Stimulated activated CD4-positive, alpha-beta T cell treated with anti-CD3 and anti-CD28 coated beads, Interleukin-1b, Interleukin-23, amount 100 ng/mL, for 48 hours (primary cell): ENCODE results near the gene APOA1.
"Not testable (repeated sequence)": the region's sequence is repeated elsewhere in the genome, so short reads cannot be mapped to it uniquely, and the experiment has no call there.

Experiments used
- DNase-seq: peaks from one replicate; pipeline ENCODE4 v3.0.0-alpha.2; 2020

The APOA1 gene

GRCh38 chr11:116857316-116857715 is 19.9 kb upstream of the APOA1 start:
- DNase-seq = no peak

DNA sequence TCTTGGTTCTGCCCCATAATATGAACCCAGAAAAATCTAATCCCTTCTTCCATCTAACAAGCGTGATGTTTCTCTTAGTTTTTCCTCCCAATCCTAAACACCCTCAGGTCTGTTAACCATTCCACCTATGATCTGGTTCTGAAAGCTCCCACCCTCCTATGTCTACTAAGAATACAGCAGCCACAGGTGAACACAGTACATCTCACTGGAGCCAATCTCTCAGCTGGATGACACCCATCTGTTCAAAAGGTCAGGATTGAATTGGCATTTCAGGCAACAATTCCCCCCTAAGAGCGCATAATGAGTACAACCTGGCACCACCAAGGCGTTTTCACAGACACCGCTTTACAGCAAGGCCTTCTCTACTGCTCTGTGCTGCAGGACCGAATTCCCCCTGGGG is 19.0 kb upstream of the APOA1 start:
- DNase-seq = no peak

- DNase-seq = no peak
These were observed 18.0 kb upstream of the APOA1 start for GRCh38 chr11:116855413-116855812.

GRCh38 chr11:116853461-116854073 is 16.1 kb upstream of the APOA1 start:
- DNase-seq = peak; percentile 70

DNA sequence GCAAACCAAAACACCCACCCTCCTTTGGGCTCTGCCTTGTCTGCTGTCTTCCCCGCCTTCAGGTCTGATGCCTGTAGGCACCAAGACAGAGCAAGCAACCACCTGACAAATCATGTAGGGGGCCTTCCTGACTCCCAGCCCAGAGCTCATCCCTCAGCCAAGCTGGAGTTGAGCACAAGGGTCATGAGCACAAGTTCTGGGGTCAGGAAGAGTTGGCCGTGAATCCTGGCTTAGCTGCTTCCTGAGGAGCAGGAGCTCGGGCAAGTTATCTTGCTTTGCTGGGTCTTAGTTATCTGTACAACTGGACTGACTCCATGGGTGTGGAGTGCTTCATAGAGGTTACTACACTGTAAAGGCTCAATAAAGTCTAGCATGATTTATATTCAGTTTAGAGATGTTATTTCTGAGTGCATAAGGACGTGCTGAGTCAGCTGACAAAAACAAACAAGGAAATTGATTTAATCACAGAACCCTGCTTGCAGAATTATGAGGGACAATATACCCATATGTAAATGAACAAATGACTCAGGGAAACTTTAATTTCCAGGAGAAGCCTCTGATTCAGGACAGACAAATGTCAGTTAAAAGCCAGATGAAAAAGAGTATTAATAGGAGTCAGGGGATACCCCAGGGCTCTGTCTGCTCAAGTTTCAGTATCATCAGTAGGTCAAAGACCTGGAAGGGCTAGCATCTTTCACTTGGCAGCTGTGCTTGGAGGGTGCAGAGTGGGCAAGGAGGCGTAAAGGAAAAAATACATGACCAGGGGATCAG is 15.0 kb upstream of the APOA1 start:
- no peak for DNase-seq

DNA sequence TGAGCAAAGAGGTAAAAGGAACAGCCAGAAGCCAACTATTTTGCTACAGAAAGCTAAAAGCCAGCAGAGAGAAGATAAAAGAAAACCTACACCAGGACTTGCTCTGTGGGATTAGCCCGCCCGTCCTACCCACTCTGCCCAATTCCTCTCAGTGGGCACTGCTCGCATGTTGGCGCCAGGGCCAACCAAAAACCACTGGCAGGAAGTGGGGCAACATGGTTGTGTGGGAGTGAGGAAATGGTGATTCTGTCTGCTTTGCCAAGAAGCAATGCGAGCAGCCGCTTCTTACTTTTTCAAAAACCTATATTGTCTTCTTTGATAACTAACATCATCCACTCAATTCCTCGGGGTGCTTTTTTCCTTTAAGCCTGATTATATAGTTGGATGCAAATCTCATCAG is 14.2 kb upstream of the APOA1 start:
- DNase-seq = peak; percentile 36

DNA sequence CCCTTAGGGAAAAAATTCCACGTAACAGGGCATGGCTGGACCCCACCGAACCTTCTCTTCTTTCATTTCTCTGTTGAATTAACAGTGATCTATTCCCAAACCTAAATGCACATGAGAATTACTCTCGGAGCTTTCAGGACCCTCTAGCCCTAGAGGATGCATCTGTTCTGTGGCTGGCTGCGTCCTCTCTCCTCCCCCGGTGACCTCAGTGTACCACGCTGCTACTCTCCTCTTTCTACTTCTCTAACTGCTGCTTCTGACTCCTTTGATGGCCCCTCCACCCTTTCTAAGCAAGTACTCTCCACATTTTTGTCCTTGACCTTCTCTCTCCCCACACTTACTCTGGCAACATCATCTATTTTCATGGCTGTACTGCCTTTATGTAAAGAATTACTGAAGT is 12.1 kb upstream of the APOA1 start:
- no peak for DNase-seq

DNA sequence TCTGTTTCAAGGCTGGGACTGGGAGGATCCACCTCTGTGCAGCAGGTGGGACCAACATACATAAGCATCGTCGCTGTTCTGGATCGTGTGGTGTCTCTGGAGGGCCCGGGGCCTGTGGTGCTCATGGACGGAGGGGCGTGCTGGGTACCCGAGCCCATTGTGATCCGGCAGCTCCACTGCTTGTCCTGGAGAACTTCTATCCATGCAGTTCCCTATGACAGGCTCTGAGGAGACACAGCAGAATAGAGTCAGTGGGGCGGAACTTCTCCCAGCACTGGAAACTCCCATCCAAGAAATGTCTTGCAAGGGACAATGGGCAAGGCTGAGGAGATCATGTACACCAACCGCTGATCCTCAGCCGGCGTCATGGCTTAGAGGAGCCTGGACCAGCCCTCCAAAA is 11.6 kb upstream of the APOA1 start:
- no peak for DNase-seq

GRCh38 chr11:116847612-116848011 is 10.2 kb upstream of the APOA1 start:
- no peak for DNase-seq

GRCh38 chr11:116844722-116845121 is 7.3 kb upstream of the APOA1 start:
- DNase-seq = no peak

DNA sequence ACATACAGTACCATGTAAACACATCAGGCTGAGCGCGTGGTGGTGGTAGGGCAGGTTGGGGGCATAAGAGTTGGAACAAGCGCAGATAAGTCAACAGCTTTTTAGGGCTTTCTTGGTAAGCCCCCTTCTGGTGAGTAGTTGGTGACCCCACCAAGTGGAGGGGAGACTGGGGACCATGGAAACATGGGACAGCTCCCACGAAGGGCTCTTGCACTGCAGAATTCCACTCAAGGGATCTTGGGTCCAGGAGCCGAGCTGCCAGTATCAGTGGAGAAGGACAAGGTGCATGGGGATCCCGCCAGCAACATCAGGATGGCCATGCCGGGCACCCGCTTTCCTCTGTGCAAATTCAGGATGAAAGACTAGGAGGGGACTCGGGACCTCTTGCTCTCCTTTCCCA is 6.2 kb upstream of the APOA1 start:
- no peak for DNase-seq

DNA sequence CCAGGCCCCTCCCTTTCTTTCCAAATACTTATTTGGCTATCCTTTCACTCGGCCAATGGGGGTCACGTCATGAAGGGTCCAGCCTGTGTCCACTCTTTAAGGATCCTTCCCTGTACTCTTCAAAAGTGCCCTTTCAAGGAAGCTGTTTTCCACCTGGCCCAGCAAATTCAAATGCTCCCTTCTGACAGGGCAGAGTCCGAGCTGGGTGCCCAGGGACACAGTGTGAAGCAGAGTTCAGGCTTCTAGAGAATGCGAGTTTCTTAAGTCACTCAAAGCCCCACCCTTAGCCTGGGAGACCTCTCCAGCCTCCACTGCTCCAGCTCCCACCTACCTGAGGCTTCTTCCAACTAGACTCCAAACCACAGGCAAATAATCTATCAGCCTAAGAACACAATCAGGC is 5.5 kb upstream of the APOA1 start:
- DNase-seq = no peak

- DNase-seq = no peak
These were observed 4.7 kb upstream of the APOA1 start for GRCh38 chr11:116842117-116842516.

- DNase-seq = no peak
These were observed 3.4 kb upstream of the APOA1 start for GRCh38 chr11:116840746-116841296.

DNA sequence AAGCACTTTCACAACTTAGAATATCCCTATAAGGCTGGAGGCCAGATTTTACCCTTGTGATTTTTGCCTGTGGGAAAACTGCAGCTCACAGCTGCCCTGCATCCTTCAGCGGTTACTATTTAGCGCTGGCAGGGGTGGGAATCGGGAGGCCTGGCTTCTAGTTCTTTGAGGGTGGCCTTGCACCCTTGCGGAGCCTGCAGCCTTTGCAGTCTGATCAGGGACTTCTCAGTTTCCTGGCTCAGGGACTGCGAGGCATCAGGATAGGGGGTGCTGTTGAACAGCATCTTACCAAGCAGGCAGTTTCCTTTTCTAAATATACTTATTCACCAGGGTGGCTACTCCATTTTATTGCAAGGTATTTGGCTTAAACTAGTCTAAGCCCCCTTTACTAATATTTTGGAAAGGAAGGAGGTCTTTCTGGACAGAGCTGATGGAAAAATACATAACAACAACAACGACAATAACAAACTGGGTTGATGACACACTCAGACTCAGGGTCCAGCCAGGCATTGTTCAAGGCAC is 2.9 kb upstream of the APOA1 start:
- no peak for DNase-seq

DNA sequence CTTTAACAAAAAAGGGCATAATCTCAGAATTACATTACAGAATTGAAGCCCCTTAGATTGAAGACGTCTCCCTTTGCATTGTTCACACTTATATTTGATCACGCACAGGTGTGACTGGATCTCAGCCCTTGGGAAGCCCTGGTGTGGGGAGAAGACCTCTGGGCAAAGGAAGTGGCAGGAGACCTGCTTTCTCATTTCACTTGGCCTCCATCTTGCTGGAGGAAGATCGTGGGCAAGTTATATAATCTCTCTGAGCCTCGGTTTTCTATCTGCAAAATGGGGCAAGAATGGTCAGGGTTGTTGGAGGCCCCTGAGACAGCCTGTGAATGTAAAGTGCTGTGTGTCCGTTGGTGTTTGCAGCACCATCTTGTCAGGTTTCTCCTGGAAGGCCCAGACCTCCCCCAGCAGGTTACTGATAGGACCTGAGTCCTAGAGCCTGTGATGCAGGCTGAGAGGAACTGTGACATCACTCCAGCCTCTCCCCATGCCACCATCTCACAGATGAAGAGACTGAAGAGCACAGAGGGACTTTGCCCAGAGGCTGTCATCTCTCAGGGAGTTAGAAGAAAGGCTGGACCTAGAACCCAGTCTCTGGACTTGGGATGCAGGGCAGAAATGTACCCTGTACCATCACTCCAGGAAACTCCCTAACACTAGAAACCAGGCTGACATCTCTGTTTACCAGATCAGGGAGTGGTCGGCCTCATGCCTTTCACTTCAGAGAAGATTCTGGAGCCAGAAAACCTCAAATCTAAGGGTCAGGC is 1.1 kb upstream of the APOA1 start:
- no peak for DNase-seq

DNA sequence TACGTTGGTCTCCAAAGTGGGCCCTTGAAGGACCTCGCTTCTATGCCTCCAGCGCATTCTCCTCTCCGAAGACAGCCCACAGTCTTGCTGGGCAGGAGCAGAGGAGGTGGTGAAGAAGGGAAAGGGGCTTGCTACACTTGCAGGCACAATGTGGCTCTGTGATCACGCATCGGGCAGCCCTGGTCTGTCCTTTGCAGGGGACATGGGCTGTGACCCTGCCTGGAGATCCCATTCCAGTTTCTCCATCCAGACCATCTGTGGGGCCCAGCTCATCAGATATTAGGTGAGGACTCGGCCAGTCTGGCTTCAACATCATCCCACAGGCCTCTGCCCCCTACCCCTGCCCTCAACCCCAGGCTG is 810 bp downstream of the APOA1 start:
- no peak for DNase-seq

DNA sequence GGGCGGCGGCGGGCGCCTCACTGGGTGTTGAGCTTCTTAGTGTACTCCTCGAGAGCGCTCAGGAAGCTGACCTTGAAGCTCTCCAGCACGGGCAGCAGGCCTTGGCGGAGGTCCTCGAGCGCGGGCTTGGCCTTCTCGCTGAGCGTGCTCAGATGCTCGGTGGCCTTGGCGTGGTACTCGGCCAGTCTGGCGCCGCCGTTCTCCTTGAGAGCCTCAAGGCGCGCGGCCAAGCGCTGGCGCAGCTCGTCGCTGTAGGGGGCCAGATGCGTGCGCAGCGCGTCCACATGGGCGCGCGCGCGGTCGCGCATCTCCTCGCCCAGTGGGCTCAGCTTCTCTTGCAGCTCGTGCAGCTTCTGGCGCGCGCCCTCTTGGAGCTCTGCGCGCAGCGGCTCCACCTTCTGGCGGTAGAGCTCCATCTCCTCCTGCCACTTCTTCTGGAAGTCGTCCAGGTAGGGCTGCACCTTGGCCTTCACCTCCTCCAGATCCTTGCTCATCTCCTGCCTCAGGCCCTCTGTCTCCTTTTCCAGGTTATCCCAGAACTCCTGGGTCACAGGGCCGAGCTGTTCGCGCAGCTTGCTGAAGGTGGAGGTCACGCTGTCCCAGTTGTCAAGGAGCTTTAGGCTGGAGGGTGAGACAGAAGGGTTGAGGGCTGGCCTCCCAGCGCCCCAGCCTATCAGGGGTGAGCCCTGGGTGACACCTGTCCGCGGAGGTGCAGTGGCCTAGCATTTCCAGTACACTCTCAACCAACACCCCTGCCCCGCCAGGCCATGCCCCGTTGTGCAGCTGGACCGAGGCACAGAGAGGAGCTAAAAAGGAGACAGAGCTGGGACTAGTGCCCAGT is 1.4 kb downstream of the APOA1 start:
- DNase-seq = peak; percentile 85

- DNase-seq = no peak
These were observed 2.2 kb downstream of the APOA1 start for GRCh38 chr11:116835042-116835772.

DNA sequence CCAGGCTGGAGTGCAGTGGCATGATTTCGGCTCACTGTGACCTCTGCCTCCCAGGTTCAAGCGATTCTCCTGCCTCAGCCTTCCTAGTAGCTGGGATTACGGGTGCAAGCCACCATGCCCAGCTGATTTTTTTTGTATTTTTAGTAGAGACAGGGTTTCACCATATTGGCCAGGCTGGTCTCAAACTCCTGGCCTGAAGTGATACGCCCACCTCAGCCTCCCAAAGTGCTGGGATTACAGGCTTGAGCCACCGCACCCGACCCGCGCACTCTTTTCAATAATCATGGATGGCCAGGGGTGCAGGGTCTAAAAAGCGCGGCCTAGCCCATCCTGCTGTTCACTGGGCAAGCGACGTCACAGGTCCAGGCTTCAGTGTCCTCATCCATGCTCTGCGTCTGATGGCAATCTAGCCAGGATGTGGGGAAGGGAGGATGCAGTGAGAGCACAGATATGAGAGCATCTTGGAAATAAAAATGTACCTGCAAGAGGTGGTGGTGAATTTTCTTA is 2.8 kb downstream of the APOA1 start:
- DNase-seq = not testable (repeated sequence)

DNA sequence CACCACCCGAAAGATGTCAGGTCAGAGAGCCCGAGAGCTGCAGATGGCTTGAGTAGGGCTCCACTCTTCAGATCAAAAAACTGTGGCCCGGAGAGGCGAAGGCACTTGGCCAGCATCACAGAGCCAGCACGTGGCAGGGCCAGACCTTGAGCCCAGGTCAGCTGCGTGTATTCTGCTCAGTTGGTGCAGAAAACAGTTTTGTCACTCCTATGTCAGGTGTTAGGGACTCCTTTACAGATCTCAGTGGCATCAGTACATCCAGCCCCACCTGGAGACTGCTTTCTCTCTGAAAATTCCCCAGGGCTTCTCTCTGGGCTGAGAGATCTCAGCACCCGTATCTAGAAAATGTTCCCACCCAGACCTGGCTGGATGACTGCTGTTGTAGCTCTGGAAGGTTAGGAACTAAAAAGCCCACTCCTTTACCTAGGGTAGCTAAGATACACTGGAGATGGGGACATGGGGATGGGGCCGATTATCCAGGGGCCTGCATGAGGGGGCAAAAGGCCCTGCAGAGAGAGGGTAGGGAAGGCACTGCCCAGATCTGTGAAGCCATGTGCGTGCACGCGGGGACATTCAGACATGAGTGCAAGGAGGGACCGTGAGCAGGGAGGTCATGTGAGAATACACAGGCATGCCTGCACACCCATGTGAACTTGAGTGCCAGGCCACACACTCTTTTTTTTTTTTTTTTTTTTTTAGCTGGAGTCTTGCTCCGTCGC is 3.4 kb downstream of the APOA1 start:
- DNase-seq = no peak
